HEK293 (cell line): ENCODE results near the gene TAF8.

Source experiments
- FEZF1 ChIP-seq: fragments of 450-650 bp; formaldehyde crosslinking; IDR thresholded peaks from 2 replicates; pipeline ENCODE4 v1.5.1; 2016; ENCODE audit warnings: missing biosample characterization, missing genetic modification characterization
- GLI2 ChIP-seq: fragments of 450-650 bp; formaldehyde crosslinking; IDR thresholded peaks from 2 replicates; pipeline ENCODE4; 2017; ENCODE audit warnings: missing biosample characterization, missing genetic modification characterization, low read depth, borderline replicate concordance
- KLF1 ChIP-seq: fragments of 450-650 bp; formaldehyde crosslinking; IDR thresholded peaks from 2 replicates; pipeline ENCODE4 v1.5.1; 2016; ENCODE audit warnings: missing biosample characterization, missing genetic modification characterization
- KLF8 ChIP-seq: fragments of 450-650 bp; formaldehyde crosslinking; IDR thresholded peaks from 2 replicates; pipeline ENCODE4 v1.5.1; 2016; ENCODE audit warnings: missing biosample characterization, missing genetic modification characterization
- PATZ1 ChIP-seq: fragments of 450-650 bp; formaldehyde crosslinking; IDR thresholded peaks from 2 replicates; pipeline ENCODE4 v1.5.1; 2016; ENCODE audit warnings: missing biosample characterization, missing genetic modification characterization
- TRIM28 ChIP-seq: IDR thresholded peaks from 2 replicates; pipeline ENCODE4 v1.6.1; 2011; ENCODE audit warnings: low read length, control low read depth, borderline replicate concordance
- ZBTB20 ChIP-seq: fragments of 450-650 bp; formaldehyde crosslinking; IDR thresholded peaks from 2 replicates; pipeline ENCODE4 v1.5.1; 2016; ENCODE audit warnings: missing biosample characterization, missing genetic modification characterization
- ZBTB44 ChIP-seq: fragments of 450-650 bp; IDR thresholded peaks from 2 replicates; pipeline ENCODE4 v1.5.1; 2018; ENCODE audit warnings: missing biosample characterization, mild to moderate bottlenecking, missing genetic modification characterization
- ZBTB48 ChIP-seq: fragments of 450-650 bp; formaldehyde crosslinking; IDR thresholded peaks from 2 replicates; pipeline ENCODE4 v1.5.1; 2016; ENCODE audit warnings: missing biosample characterization, missing genetic modification characterization
- ZFP3 ChIP-seq: fragments of 450-650 bp; formaldehyde crosslinking; IDR thresholded peaks from 2 replicates; pipeline ENCODE4 v1.5.1; 2016; ENCODE audit warnings: low read depth, missing biosample characterization, missing genetic modification characterization
- ZNF24 ChIP-seq: fragments of 450-650 bp; formaldehyde crosslinking; IDR thresholded peaks from 2 replicates; pipeline ENCODE4 v1.5.1; 2016; ENCODE audit warnings: missing biosample characterization, missing genetic modification characterization
- ZNF274 ChIP-seq, 2 experiments: fragments of 200-500 bp in 1 of 2; fragments of 450-650 bp in 1 of 2; sonication (Bioruptor generic) in 1 of 2; formaldehyde crosslinking in 1 of 2; IDR thresholded peaks; 2 replicates each; pipeline versions ENCODE4 v1.5.1 to v1.6.1; 2014 to 2016; ENCODE audit warnings: borderline replicate concordance in 1 of 2, inconsistent platforms in 1 of 2, low read length in 1 of 2, missing biosample characterization in 1 of 2, missing genetic modification characterization in 1 of 2
- ZNF394 ChIP-seq: fragments of 450-650 bp; formaldehyde crosslinking; IDR thresholded peaks from 2 replicates; pipeline ENCODE4 v1.5.1; 2016; ENCODE audit warnings: missing biosample characterization, missing genetic modification characterization, mild to moderate bottlenecking, moderate library complexity, borderline replicate concordance
- ZNF473 ChIP-seq: fragments of 450-650 bp; formaldehyde crosslinking; IDR thresholded peaks from 2 replicates; pipeline ENCODE4 v1.5.1; 2017; ENCODE audit warnings: missing biosample characterization, missing genetic modification characterization
- ZNF514 ChIP-seq: fragments of 450-650 bp; formaldehyde crosslinking; IDR thresholded peaks from 2 replicates; pipeline ENCODE4 v1.5.1; 2016; ENCODE audit warnings: missing biosample characterization, missing genetic modification characterization
- ZNF548 ChIP-seq: fragments of 450-650 bp; formaldehyde crosslinking; IDR thresholded peaks from 2 replicates; pipeline ENCODE4 v1.5.1; 2016; ENCODE audit warnings: missing biosample characterization, missing genetic modification characterization
- ZNF558 ChIP-seq: fragments of 450-650 bp; formaldehyde crosslinking; IDR thresholded peaks from 2 replicates; pipeline ENCODE4 v1.5.1; 2016; ENCODE audit warnings: missing biosample characterization, missing genetic modification characterization
- ZNF560 ChIP-seq: fragments of 450-650 bp; formaldehyde crosslinking; IDR thresholded peaks from 2 replicates; pipeline ENCODE4 v1.5.1; 2017; ENCODE audit warnings: missing biosample characterization, missing genetic modification characterization, borderline replicate concordance
- ZNF624 ChIP-seq: fragments of 450-650 bp; formaldehyde crosslinking; IDR thresholded peaks from 2 replicates; pipeline ENCODE4 v1.5.1; 2017; ENCODE audit warnings: missing biosample characterization, missing genetic modification characterization
- ZNF629 ChIP-seq: fragments of 450-650 bp; formaldehyde crosslinking; IDR thresholded peaks from 2 replicates; pipeline ENCODE4 v1.5.1; 2017; ENCODE audit warnings: missing biosample characterization, missing genetic modification characterization
- ZNF645 ChIP-seq: fragments of 450-650 bp; formaldehyde crosslinking; IDR thresholded peaks from 2 replicates; pipeline ENCODE4; 2016; ENCODE audit warnings: missing biosample characterization, missing genetic modification characterization
- ZNF768 ChIP-seq: fragments of 450-650 bp; formaldehyde crosslinking; IDR thresholded peaks from 2 replicates; pipeline ENCODE4 v1.5.1; 2018; ENCODE audit warnings: missing biosample characterization, mild to moderate bottlenecking, missing genetic modification characterization
- ZSCAN5A ChIP-seq: fragments of 450-650 bp; formaldehyde crosslinking; IDR thresholded peaks from 2 replicates; pipeline ENCODE4 v1.5.1; 2016; ENCODE audit warnings: missing biosample characterization, missing genetic modification characterization

The TAF8 gene

GRCh38 chr6:42118162-42119001 is 68.1 kb downstream of the TAF8 start (continued):
- TF ChIP-seq ZNF645 (tag by site-specific recombination) (no peak), GLI2 (no peak), ZNF624 (no peak), ZNF473 (tag by site-specific recombination) (no peak), ZBTB44 (tag by site-specific recombination) (no peak), FEZF1 (tag by site-specific recombination) (no peak), ZNF629 (no peak), ZNF514 (tag by site-specific recombination) (no peak), ZBTB48 (tag by site-specific recombination) (no peak), PATZ1 (tag by site-specific recombination) (no peak), ZFP3 (no peak), ZNF274 (IDR thresholded peaks at IDR 0.05; ENCODE audit: low read length) (no peak), ZNF274 (tag by site-specific recombination; IDR thresholded peaks at IDR 0.05; ENCODE audit: borderline replicate concordance) (no peak), ZNF560 (tag by site-specific recombination) (no peak), ZBTB20 (tag by site-specific recombination) (no peak), TRIM28 (no peak), ZNF548 (no peak), KLF1 (tag by site-specific recombination) (peak; percentile 27; the same call in 1 of the 2 replicates), ZNF24 (no peak), KLF8 (tag by site-specific recombination) (no peak), ZNF394 (peak; percentile 70), ZSCAN5A (tag by site-specific recombination) (no peak), ZNF558 (tag by site-specific recombination) (no peak), ZNF768 (tag by site-specific recombination) (no peak)
